Endothelial cell (in vitro differentiated cells): ENCODE measurements around the gene CLIC4. TPM values are rescaled to one million over a fixed set of nuclear protein-coding genes. Genes with fewer than 3 reads are reported as not detected.
"Not testable (repeated sequence)": the region's sequence is repeated elsewhere in the genome, so short reads cannot be mapped to it uniquely, and the experiment has no call there.

Experiments used
- DNase-seq: peaks from one replicate; pipeline ENCODE4 v3.0.0; 2021; ENCODE audit warnings: low spot score
- H3K27ac Mint-ChIP-seq: one replicate; pipeline ENCODE4 v1.8.0; 2021; ENCODE audit warnings: mixed read lengths, inconsistent platforms; ENCODE audit not compliant: unreplicated experiment
- H3K27me3 Mint-ChIP-seq: one replicate; pipeline ENCODE4 v1.8.0; 2021; ENCODE audit warnings: mild to moderate bottlenecking, moderate library complexity, mixed read lengths, inconsistent platforms; ENCODE audit not compliant: unreplicated experiment
- H3K36me3 Mint-ChIP-seq: one replicate; pipeline ENCODE4 v1.8.0; 2021; ENCODE audit warnings: mild to moderate bottlenecking, low read depth, mixed read lengths, inconsistent platforms; ENCODE audit not compliant: unreplicated experiment
- H3K4me1 Mint-ChIP-seq: one replicate; pipeline ENCODE4 v1.8.0; 2021; ENCODE audit warnings: mild to moderate bottlenecking, mixed read lengths, inconsistent platforms; ENCODE audit not compliant: unreplicated experiment
- H3K4me3 Mint-ChIP-seq: one replicate; pipeline ENCODE4 v1.8.0; 2021; ENCODE audit warnings: mild to moderate bottlenecking, mixed read lengths, inconsistent platforms; ENCODE audit not compliant: unreplicated experiment
- H3K9me3 Mint-ChIP-seq: one replicate; pipeline ENCODE4 v1.8.0; 2021; ENCODE audit warnings: mixed read lengths, inconsistent platforms; ENCODE audit not compliant: unreplicated experiment
- total RNA-seq: library from RNA; stranded (reverse); fragmentation: NEBNext Ultra II Directional; extraction: Animal tissue kit (Norgen Biotek cat#: 25700); gene quantifications from one replicate; pipeline ENCODE4 v1.2.1, GENCODE V29; 2021; ENCODE audit not compliant: unreplicated experiment
- TF ChIP-seq, protein P1 (sequence below): fragments of 200-600 bp; sonication (generic); IDR thresholded peaks from one replicate; pipeline ENCODE4 v1.5.0; 2021; ENCODE audit warnings: antibody characterized with exemption; ENCODE audit not compliant: unreplicated experiment

Gene CLIC4
- total RNA-seq, 1 donor from 2014 or later, result 109 TPM

DNA sequence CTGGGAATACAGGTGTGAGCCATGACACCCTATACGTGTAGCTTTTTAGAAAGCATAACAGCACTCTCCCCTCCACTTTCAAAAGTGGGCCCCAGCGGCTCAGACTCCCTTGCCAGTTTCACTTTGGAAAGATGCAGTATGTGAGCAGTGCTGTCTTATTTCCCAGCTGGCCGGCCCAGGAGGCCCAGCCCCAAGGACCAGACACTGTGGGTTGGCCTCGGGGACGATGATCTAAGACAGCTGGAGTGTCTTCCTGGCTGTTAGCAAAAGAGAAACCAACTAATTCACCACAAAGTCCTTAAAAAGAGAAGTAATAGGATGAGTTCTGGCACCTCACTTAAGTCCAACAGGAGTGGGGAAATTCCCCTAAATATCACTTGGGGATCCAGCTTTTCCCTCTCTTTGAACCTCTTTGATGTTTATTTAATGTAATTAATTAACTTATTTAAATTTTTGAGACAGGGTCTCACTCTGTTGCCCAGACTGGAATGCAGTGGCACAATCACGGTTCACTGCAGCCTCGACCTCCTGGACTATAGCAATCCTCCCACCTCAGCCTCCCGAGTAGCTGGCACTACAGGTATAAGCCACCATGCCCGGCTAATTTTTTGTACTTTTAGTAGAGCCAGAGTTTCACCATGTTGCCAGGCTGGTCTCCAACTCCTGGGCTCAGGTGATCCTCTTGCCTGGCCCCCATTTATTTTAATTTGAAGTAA lies 17.6 kb upstream of the CLIC4 start:
- Mint-ChIP-seq H3K4me3 (no peak overlapping the region), H3K27ac (no peak overlapping the region), H3K27me3 (peaks cover 8% of the 10 kb centered on the region), H3K9me3 (no peaks in the 10 kb centered on the region), H3K4me1 (peaks cover 30% of the 10 kb centered on the region), H3K36me3 (no peaks in the 10 kb centered on the region)
- no peak for DNase-seq
- TF ChIP-seq, protein P1, sequence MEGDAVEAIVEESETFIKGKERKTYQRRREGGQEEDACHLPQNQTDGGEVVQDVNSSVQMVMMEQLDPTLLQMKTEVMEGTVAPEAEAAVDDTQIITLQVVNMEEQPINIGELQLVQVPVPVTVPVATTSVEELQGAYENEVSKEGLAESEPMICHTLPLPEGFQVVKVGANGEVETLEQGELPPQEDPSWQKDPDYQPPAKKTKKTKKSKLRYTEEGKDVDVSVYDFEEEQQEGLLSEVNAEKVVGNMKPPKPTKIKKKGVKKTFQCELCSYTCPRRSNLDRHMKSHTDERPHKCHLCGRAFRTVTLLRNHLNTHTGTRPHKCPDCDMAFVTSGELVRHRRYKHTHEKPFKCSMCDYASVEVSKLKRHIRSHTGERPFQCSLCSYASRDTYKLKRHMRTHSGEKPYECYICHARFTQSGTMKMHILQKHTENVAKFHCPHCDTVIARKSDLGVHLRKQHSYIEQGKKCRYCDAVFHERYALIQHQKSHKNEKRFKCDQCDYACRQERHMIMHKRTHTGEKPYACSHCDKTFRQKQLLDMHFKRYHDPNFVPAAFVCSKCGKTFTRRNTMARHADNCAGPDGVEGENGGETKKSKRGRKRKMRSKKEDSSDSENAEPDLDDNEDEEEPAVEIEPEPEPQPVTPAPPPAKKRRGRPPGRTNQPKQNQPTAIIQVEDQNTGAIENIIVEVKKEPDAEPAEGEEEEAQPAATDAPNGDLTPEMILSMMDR, result no peak

DNA sequence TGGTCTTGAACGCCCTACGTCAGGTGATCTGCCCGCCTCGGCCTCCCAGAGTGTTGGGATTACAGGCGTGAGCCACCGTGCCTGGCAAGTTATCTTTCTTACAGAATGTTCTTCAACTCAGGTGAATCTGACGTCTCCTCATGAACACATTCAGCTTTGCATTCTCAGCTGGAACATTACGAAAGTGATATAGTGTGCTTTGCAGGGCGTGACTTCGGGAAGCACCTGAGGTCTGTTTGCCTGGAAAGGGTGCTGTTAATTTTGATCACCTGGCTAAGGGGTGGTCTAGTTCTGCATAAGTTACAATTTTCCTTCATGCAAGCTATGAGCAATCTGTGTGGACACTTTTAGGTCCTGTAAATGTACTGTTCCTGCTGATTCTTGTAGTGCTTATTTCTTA lies 16.3 kb upstream of the CLIC4 start:
- Mint-ChIP-seq H3K27ac (no peak overlapping the region), H3K4me1 (peaks cover 30% of the 10 kb centered on the region), H3K36me3 (no peaks in the 10 kb centered on the region), H3K27me3 (peaks cover 8% of the 10 kb centered on the region), H3K4me3 (no peak overlapping the region), H3K9me3 (no peaks in the 10 kb centered on the region)
- TF ChIP-seq, protein P1, result no peak
- no peak for DNase-seq

DNA sequence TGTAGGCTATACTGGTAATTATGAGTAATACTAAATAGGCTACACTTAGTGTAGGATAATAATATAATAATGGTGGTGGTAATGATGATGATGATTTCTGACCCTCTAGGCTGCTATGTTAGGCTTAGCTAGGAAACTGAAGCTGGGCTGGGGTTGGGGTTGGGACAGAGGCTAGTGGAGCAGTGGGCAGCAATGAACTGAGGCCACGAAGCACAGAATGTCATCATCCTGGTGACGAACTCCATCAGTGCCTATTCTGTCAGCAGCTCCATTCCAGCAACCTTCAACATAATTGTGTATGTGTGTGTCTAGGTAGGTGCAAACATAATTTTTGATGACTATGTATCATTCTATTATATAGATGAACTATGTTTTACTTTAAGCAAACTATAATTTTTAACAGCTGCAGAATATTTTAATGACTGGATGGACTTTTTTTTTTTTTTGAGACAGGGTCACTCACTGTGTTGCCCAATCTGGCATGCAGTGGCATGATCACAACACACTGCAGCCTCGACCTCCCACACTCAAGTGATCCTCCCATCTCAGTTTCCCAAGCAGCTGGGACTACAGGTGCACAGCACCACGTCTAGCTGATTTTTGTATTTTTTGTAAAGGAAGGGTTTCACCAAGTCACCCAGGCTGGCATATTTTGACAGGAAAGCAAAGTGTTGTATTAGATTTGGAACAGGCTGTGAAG lies 12.9 kb upstream of the CLIC4 start:
- Mint-ChIP-seq H3K27me3 (peaks cover 2% of the 10 kb centered on the region), H3K27ac (no peak overlapping the region), H3K4me3 (no peak overlapping the region), H3K36me3 (no peaks in the 10 kb centered on the region), H3K4me1 (peaks cover 12% of the 10 kb centered on the region), H3K9me3 (no peaks in the 10 kb centered on the region)
- TF ChIP-seq, protein P1, result no peak
- no peak for DNase-seq

DNA sequence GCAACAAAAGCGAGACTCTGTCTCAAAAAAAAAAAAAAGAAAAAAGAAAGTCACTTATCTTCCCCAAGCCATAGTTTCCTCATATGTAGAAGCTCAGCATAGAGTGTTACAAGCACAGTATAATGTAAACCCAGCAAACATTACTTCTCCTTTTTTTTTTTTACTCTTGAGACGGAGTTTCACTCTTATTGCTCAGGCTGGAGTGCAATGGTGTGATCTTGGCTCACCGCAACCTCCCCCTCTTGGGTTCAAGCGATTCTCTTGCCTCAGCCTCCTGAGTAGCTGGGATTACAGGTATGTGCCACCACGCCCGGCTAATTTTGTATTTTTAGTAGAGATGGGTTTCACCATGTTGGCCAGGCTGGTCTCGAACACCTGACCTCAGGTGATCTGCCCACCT lies 11.9 kb upstream of the CLIC4 start:
- DNase-seq, H3K36me3 Mint-ChIP-seq, H3K9me3 Mint-ChIP-seq, H3K27me3 Mint-ChIP-seq, H3K4me1 Mint-ChIP-seq, H3K4me3 Mint-ChIP-seq, H3K27ac Mint-ChIP-seq: not testable (repeated sequence)

GRCh38 chr1:24735156-24735508 lies 10.1 kb upstream of the CLIC4 start:
- Mint-ChIP-seq H3K4me1 (peaks cover 10% of the 10 kb centered on the region), H3K27ac (peak overlapping the region; percentile 6), H3K4me3 (no peak overlapping the region), H3K36me3 (no peaks in the 10 kb centered on the region), H3K27me3 (peaks cover 2% of the 10 kb centered on the region), H3K9me3 (no peaks in the 10 kb centered on the region)
- TF ChIP-seq, protein P1, result no peak
- DNase-seq, result no peak
